Karpas-422 (cell line): ENCODE measurements around the gene LRRC47. TPM values are rescaled to one million over a fixed set of nuclear protein-coding genes. Genes with fewer than 3 reads are reported as not detected.

Experiments used
- DNase-seq: peaks from one replicate; pipeline ENCODE4 v3.0.0-alpha.2; 2015
- H2AFZ ChIP-seq: fragments of 200-600 bp; sonication (generic); 2 replicates; pipeline ENCODE4 v1.6.1; 2014; ENCODE audit warnings: antibody characterized with exemption, low read length, mixed read lengths
- H3K27ac ChIP-seq: fragments of 200-600 bp; sonication (generic); 2 replicates; pipeline ENCODE4 v1.5.1; 2014; ENCODE audit warnings: mild to moderate bottlenecking, low read length, moderate library complexity
- H3K27me3 ChIP-seq: fragments of 200-600 bp; sonication (generic); 2 replicates; pipeline ENCODE4 v1.6.1; 2014; ENCODE audit warnings: low read length, mixed read lengths
- H3K36me3 ChIP-seq: fragments of 200-600 bp; sonication (generic); 2 replicates; pipeline ENCODE4 v1.6.1; 2014; ENCODE audit warnings: low read length, mixed read lengths; ENCODE audit not compliant: insufficient read depth
- H3K4me1 ChIP-seq: fragments of 200-600 bp; sonication (generic); 2 replicates; pipeline ENCODE4 v1.6.1; 2014; ENCODE audit warnings: mild to moderate bottlenecking, low read length, mixed read lengths
- H3K4me2 ChIP-seq: fragments of 200-600 bp; sonication (generic); 2 replicates; pipeline ENCODE4 v1.6.1; 2014; ENCODE audit warnings: low read length, low read depth, mild to moderate bottlenecking; ENCODE audit not compliant: poor library complexity, severe bottlenecking
- H3K4me3 ChIP-seq: fragments of 200-600 bp; sonication (generic); 2 replicates; pipeline ENCODE4 v1.5.1; 2014; ENCODE audit warnings: mild to moderate bottlenecking, antibody characterized with exemption, low read length, mixed read lengths
- H3K79me2 ChIP-seq: fragments of 200-600 bp; sonication (generic); 2 replicates; pipeline ENCODE4 v1.6.1; 2014; ENCODE audit warnings: mild to moderate bottlenecking, low read length, mixed read lengths
- H3K9ac ChIP-seq: fragments of 200-600 bp; sonication (generic); 2 replicates; pipeline ENCODE4 v1.6.0; 2014; ENCODE audit warnings: low read length
- H3K9me2 ChIP-seq: fragments of 200-600 bp; sonication (generic), shearing (Covaris generic); replicated peaks from 2 replicates; pipeline ENCODE4 v1.6.0; 2014; ENCODE audit warnings: mild to moderate bottlenecking, low read length, moderate library complexity; ENCODE audit not compliant: insufficient read depth
- H3K9me3 ChIP-seq: fragments of 300-700, 200-600 bp; sonication (generic); 2 replicates; pipeline ENCODE4 v1.6.1; 2014; ENCODE audit warnings: low read length, mixed read lengths
- H4K20me1 ChIP-seq: fragments of 200-600 bp; sonication (generic); 2 replicates; pipeline ENCODE4 v1.6.1; 2014; ENCODE audit warnings: mild to moderate bottlenecking, antibody characterized with exemption, low read length, low read depth; ENCODE audit not compliant: insufficient read depth
- total RNA-seq: library from RNA; depleted of rRNA; stranded (reverse); fragments of >200 nt; shearing (Covaris generic); gene quantifications from 2 replicates; pipeline ENCODE4 v1.2.3, GENCODE V29; 2014; ENCODE audit warnings: low replicate concordance

LRRC47 gene
- total RNA-seq, 1 experiment from 2014 or later: 10.2 TPM

GRCh38 chr1:3747903-3748302, 48.4 kb downstream of the LRRC47 start:
- no peaks in the 10 kb centered on the region for H3K9me3 ChIP-seq
- H3K4me1 ChIP-seq: no peaks in the 10 kb centered on the region
- H2AFZ ChIP-seq: no peak overlapping the region
- no peak overlapping the region for H3K4me2 ChIP-seq
- H3K27ac ChIP-seq: no peak overlapping the region
- no peak for DNase-seq
- no peaks in the 10 kb centered on the region for H4K20me1 ChIP-seq
- no peaks in the 10 kb centered on the region for H3K9me2 ChIP-seq
- no peak overlapping the region for H3K4me3 ChIP-seq
- H3K27me3 ChIP-seq: no peaks in the 10 kb centered on the region
- no peaks in the 10 kb centered on the region for H3K36me3 ChIP-seq
- no peaks in the 10 kb centered on the region for H3K79me2 ChIP-seq
- H3K9ac ChIP-seq: no peak overlapping the region

- no peaks in the 10 kb centered on the region for H3K9me2 ChIP-seq
- H3K4me1 ChIP-seq: no peaks in the 10 kb centered on the region
- H3K9me3 ChIP-seq: no peaks in the 10 kb centered on the region
- H3K27me3 ChIP-seq: no peaks in the 10 kb centered on the region
- no peak overlapping the region for H3K4me2 ChIP-seq
- no peaks in the 10 kb centered on the region for H3K36me3 ChIP-seq
- no peak overlapping the region for H3K9ac ChIP-seq
- no peaks in the 10 kb centered on the region for H3K79me2 ChIP-seq
- no peak for DNase-seq
- H3K27ac ChIP-seq: no peak overlapping the region
- H4K20me1 ChIP-seq: no peaks in the 10 kb centered on the region
- no peak overlapping the region for H2AFZ ChIP-seq
- H3K4me3 ChIP-seq: no peak overlapping the region
Observed at GRCh38 chr1:3747522-3747848, 48.8 kb downstream of the LRRC47 start.

- H3K36me3 ChIP-seq: no peaks in the 10 kb centered on the region
- H3K27ac ChIP-seq: no peak overlapping the region
- no peaks in the 10 kb centered on the region for H3K9me2 ChIP-seq
- no peaks in the 10 kb centered on the region for H3K27me3 ChIP-seq
- no peaks in the 10 kb centered on the region for H4K20me1 ChIP-seq
- H3K4me2 ChIP-seq: no peak overlapping the region
- H2AFZ ChIP-seq: no peak overlapping the region
- H3K4me1 ChIP-seq: no peaks in the 10 kb centered on the region
- no peak for DNase-seq
- no peaks in the 10 kb centered on the region for H3K9me3 ChIP-seq
- no peak overlapping the region for H3K4me3 ChIP-seq
- H3K79me2 ChIP-seq: no peaks in the 10 kb centered on the region
- no peak overlapping the region for H3K9ac ChIP-seq
Observed at GRCh38 chr1:3746830-3747521, 49.3 kb downstream of the LRRC47 start.

GRCh38 chr1:3746389-3746829, 49.9 kb downstream of the LRRC47 start:
- no peak overlapping the region for H3K4me2 ChIP-seq
- H3K9me2 ChIP-seq: no peaks in the 10 kb centered on the region
- no peaks in the 10 kb centered on the region for H3K36me3 ChIP-seq
- H4K20me1 ChIP-seq: no peaks in the 10 kb centered on the region
- no peak for DNase-seq
- no peaks in the 10 kb centered on the region for H3K4me1 ChIP-seq
- H3K79me2 ChIP-seq: no peaks in the 10 kb centered on the region
- H3K4me3 ChIP-seq: no peak overlapping the region
- H3K9ac ChIP-seq: no peak overlapping the region
- no peak overlapping the region for H3K27ac ChIP-seq
- no peaks in the 10 kb centered on the region for H3K9me3 ChIP-seq
- no peak overlapping the region for H2AFZ ChIP-seq
- no peaks in the 10 kb centered on the region for H3K27me3 ChIP-seq

GRCh38 chr1:3745590-3746381, 50.5 kb downstream of the LRRC47 start:
- Histone ChIP-seq H3K9ac (no peak overlapping the region), H3K27ac (no peak overlapping the region), H2AFZ (no peak overlapping the region), H3K27me3 (no peaks in the 10 kb centered on the region), H3K79me2 (no peaks in the 10 kb centered on the region), H3K4me1 (no peaks in the 10 kb centered on the region), H3K9me3 (no peaks in the 10 kb centered on the region), H3K4me3 (no peak overlapping the region), H3K9me2 (no peaks in the 10 kb centered on the region), H4K20me1 (no peaks in the 10 kb centered on the region), H3K36me3 (no peaks in the 10 kb centered on the region), H3K4me2 (no peak overlapping the region)
- DNase-seq: no peak

- H3K9ac ChIP-seq: no peak overlapping the region
- no peak for DNase-seq
- no peaks in the 10 kb centered on the region for H3K9me2 ChIP-seq
- no peak overlapping the region for H3K27ac ChIP-seq
- H3K27me3 ChIP-seq: no peaks in the 10 kb centered on the region
- H2AFZ ChIP-seq: no peak overlapping the region
- H3K4me3 ChIP-seq: no peak overlapping the region
- no peak overlapping the region for H3K4me2 ChIP-seq
- no peaks in the 10 kb centered on the region for H3K79me2 ChIP-seq
- H3K9me3 ChIP-seq: no peaks in the 10 kb centered on the region
- H3K36me3 ChIP-seq: no peaks in the 10 kb centered on the region
- H4K20me1 ChIP-seq: no peaks in the 10 kb centered on the region
- no peaks in the 10 kb centered on the region for H3K4me1 ChIP-seq
Observed at GRCh38 chr1:3745071-3745470, 51.2 kb downstream of the LRRC47 start.

GRCh38 chr1:3744646-3745045, 51.7 kb downstream of the LRRC47 start:
- no peaks in the 10 kb centered on the region for H3K4me1 ChIP-seq
- H4K20me1 ChIP-seq: no peaks in the 10 kb centered on the region
- H3K27me3 ChIP-seq: no peaks in the 10 kb centered on the region
- H3K79me2 ChIP-seq: no peaks in the 10 kb centered on the region
- no peak overlapping the region for H3K4me3 ChIP-seq
- H3K9ac ChIP-seq: no peak overlapping the region
- no peak for DNase-seq
- no peaks in the 10 kb centered on the region for H3K36me3 ChIP-seq
- H3K9me2 ChIP-seq: no peaks in the 10 kb centered on the region
- H3K4me2 ChIP-seq: no peak overlapping the region
- H3K9me3 ChIP-seq: no peaks in the 10 kb centered on the region
- H3K27ac ChIP-seq: no peak overlapping the region
- H2AFZ ChIP-seq: no peak overlapping the region

- no peaks in the 10 kb centered on the region for H3K79me2 ChIP-seq
- H3K9me2 ChIP-seq: no peaks in the 10 kb centered on the region
- no peaks in the 10 kb centered on the region for H3K4me1 ChIP-seq
- H3K27ac ChIP-seq: no peak overlapping the region
- no peak overlapping the region for H3K4me3 ChIP-seq
- H3K36me3 ChIP-seq: no peaks in the 10 kb centered on the region
- H2AFZ ChIP-seq: no peak overlapping the region
- H3K9ac ChIP-seq: no peak overlapping the region
- no peak for DNase-seq
- no peaks in the 10 kb centered on the region for H4K20me1 ChIP-seq
- no peak overlapping the region for H3K4me2 ChIP-seq
- no peaks in the 10 kb centered on the region for H3K27me3 ChIP-seq
- H3K9me3 ChIP-seq: no peaks in the 10 kb centered on the region
Observed at GRCh38 chr1:3743826-3744225, 52.5 kb downstream of the LRRC47 start.
